Measurements from ENCODE around the gene NUP93. TPM values are rescaled to one million over a fixed set of nuclear protein-coding genes. Genes with fewer than 3 reads are reported as not detected.
A peak's percentile ranks its signal among the peaks of the same experiment; 100 is the strongest.
"Not testable (repeated sequence)": the region's sequence is repeated elsewhere in the genome, so short reads cannot be mapped to it uniquely, and the experiment has no call there.

The NUP93 gene
- polyA plus RNA-seq, 1 donor (not counting 4 experiments of a cell fraction or from before 2014, with no cell fraction given): 74.1 TPM

DNA sequence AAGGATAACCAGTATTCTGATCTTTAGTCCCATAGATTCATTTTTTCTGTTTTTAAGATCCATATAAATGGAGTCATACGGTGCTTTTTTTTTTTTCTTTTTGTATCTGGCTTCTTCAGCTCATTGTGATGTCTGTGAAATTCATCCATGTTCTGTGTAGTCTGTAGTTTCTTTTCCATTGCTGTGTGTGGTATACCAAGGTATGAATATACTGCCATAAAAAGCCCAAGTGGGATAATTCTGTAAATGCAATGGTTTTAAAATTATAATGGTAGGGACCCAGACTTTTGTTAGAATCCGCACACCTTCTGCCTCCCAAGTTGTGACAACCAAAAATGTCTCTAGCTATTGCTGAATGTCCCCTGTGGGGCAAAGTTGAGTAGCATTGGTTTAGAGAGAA, 7.6 kb downstream of the NUP93 start:
- H3K9ac ChIP-seq (ENCODE audit: control insufficient read depth, extremely low read depth, insufficient read depth, low read length): no peak overlapping the region
- no peaks in the 10 kb centered on the region for H3K9me3 ChIP-seq (ENCODE audit: control insufficient read depth, low read depth, low read length)
- H2AFZ ChIP-seq (ENCODE audit: control insufficient read depth, low read length): no peak overlapping the region
- TF ChIP-seq EZH2 (IDR thresholded peaks at IDR 0.05; ENCODE audit: low read length): no peak
- TF ChIP-seq, protein P1, sequence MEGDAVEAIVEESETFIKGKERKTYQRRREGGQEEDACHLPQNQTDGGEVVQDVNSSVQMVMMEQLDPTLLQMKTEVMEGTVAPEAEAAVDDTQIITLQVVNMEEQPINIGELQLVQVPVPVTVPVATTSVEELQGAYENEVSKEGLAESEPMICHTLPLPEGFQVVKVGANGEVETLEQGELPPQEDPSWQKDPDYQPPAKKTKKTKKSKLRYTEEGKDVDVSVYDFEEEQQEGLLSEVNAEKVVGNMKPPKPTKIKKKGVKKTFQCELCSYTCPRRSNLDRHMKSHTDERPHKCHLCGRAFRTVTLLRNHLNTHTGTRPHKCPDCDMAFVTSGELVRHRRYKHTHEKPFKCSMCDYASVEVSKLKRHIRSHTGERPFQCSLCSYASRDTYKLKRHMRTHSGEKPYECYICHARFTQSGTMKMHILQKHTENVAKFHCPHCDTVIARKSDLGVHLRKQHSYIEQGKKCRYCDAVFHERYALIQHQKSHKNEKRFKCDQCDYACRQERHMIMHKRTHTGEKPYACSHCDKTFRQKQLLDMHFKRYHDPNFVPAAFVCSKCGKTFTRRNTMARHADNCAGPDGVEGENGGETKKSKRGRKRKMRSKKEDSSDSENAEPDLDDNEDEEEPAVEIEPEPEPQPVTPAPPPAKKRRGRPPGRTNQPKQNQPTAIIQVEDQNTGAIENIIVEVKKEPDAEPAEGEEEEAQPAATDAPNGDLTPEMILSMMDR (optimal IDR thresholded peaks at IDR 0.05 in 1 of 3, IDR thresholded peaks at IDR 0.05 in 1 of 3, conservative IDR thresholded peaks at IDR 0.05 in 1 of 3; ENCODE audit: extremely low read depth in 1 of 3, insufficient read depth in 2 of 3, low read length in 3 of 3): no peak
- H3K79me2 ChIP-seq (ENCODE audit: control insufficient read depth, insufficient read depth, low read length): peaks cover 58% of the 10 kb centered on the region
- no peaks in the 10 kb centered on the region for H4K20me1 ChIP-seq (ENCODE audit: control insufficient read depth, extremely low read depth, insufficient read depth, low read length)
- H3K4me1 ChIP-seq (ENCODE audit: control insufficient read depth, extremely low read depth, insufficient read depth, low read length): peaks cover 28% of the 10 kb centered on the region
- no peaks in the 10 kb centered on the region for H3K9me1 ChIP-seq (ENCODE audit: control insufficient read depth, extremely low read depth, insufficient read depth, low read length)
- dilution Hi-C loops (cut with MboI; ENCODE audit: extremely low pct_ligation_motif_present, low sequenced_read_pairs): no loop called here
- H3K4me2 ChIP-seq (ENCODE audit: control insufficient read depth, extremely low read depth, insufficient read depth, low read depth, low read length): no peak overlapping the region
- H3K36me3 ChIP-seq (ENCODE audit: control insufficient read depth in 2 of 2, extremely low read depth in 1 of 2, insufficient read depth in 2 of 2, low read length in 2 of 2): peaks cover 4 to 5% of the 10 kb centered on the region in 2 experiments
- H3K4me3 ChIP-seq (ENCODE audit: control insufficient read depth in 2 of 3, extremely low read depth in 1 of 3, insufficient read depth in 2 of 3, low read depth in 1 of 3, low read length in 3 of 3): no peak overlapping the region
- no peaks in the 10 kb centered on the region for H3K27me3 ChIP-seq (ENCODE audit: control insufficient read depth, extremely low read depth, insufficient read depth, low read length)
- no peak for FAIRE-seq
- H3K27ac ChIP-seq (ENCODE audit: control insufficient read depth, insufficient read depth, low read length): no peak overlapping the region
- DNase-seq (ENCODE audit: low read depth, low spot score): no peak

DNA sequence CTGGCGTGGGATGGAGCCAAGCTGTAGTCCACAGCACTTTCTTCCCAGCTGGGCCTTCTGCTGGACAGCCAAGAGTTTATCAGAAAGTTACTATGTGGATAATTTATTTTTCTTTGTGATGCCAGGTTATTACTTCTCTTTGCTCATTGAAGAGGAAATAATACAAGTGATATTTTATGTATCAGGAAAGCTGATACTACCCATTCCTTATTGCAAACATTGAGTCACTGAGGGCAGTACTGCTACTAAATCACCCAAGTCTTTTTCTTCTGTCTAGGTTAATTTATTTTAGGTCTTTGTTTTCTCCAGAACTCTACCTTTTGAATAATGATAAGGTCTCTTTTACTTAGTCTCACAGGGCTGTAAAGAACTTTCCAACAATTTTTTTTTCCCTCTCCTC, 8.3 kb downstream of the NUP93 start:
- Histone ChIP-seq H3K9ac (ENCODE audit: control insufficient read depth, extremely low read depth, insufficient read depth, low read length) (no peak overlapping the region), H3K27me3 (ENCODE audit: control insufficient read depth, extremely low read depth, insufficient read depth, low read length) (no peaks in the 10 kb centered on the region), H2AFZ (ENCODE audit: control insufficient read depth, low read length) (no peak overlapping the region), H4K20me1 (ENCODE audit: control insufficient read depth, extremely low read depth, insufficient read depth, low read length) (no peaks in the 10 kb centered on the region), H3K9me3 (ENCODE audit: control insufficient read depth, low read depth, low read length) (no peaks in the 10 kb centered on the region), H3K9me1 (ENCODE audit: control insufficient read depth, extremely low read depth, insufficient read depth, low read length) (no peaks in the 10 kb centered on the region), H3K4me3 (ENCODE audit: control insufficient read depth in 2 of 3, extremely low read depth in 1 of 3, insufficient read depth in 2 of 3, low read depth in 1 of 3, low read length in 3 of 3) (no peak overlapping the region), H3K4me1 (ENCODE audit: control insufficient read depth, extremely low read depth, insufficient read depth, low read length) (peaks cover 32% of the 10 kb centered on the region), H3K27ac (ENCODE audit: control insufficient read depth, insufficient read depth, low read length) (peak overlapping the region; percentile 4), H3K36me3 (ENCODE audit: control insufficient read depth in 2 of 2, extremely low read depth in 1 of 2, insufficient read depth in 2 of 2, low read length in 2 of 2) (peaks cover 0 to 5% of the 10 kb centered on the region in 2 experiments), H3K4me2 (ENCODE audit: control insufficient read depth, extremely low read depth, insufficient read depth, low read depth, low read length) (no peak overlapping the region), H3K79me2 (ENCODE audit: control insufficient read depth, insufficient read depth, low read length) (peaks cover 52% of the 10 kb centered on the region)
- no peak for DNase-seq (ENCODE audit: low read depth, low spot score)
- FAIRE-seq: no peak
- no peak for TF ChIP-seq EZH2 (IDR thresholded peaks at IDR 0.05; ENCODE audit: low read length)
- TF ChIP-seq, protein P1 (optimal IDR thresholded peaks at IDR 0.05 in 1 of 3, IDR thresholded peaks at IDR 0.05 in 1 of 3, conservative IDR thresholded peaks at IDR 0.05 in 1 of 3; ENCODE audit: extremely low read depth in 1 of 3, insufficient read depth in 2 of 3, low read length in 3 of 3): no peak
- dilution Hi-C loops (cut with MboI; ENCODE audit: extremely low pct_ligation_motif_present, low sequenced_read_pairs): no loop called here

- H3K27me3 ChIP-seq (ENCODE audit: control insufficient read depth, extremely low read depth, insufficient read depth, low read length); H3K27ac ChIP-seq (ENCODE audit: control insufficient read depth, insufficient read depth, low read length); H4K20me1 ChIP-seq (ENCODE audit: control insufficient read depth, extremely low read depth, insufficient read depth, low read length); H3K9me1 ChIP-seq (ENCODE audit: control insufficient read depth, extremely low read depth, insufficient read depth, low read length); H3K36me3 ChIP-seq (ENCODE audit: control insufficient read depth in 2 of 2, extremely low read depth in 1 of 2, insufficient read depth in 2 of 2, low read length in 2 of 2); H3K9me3 ChIP-seq (ENCODE audit: control insufficient read depth, low read depth, low read length); H3K9ac ChIP-seq (ENCODE audit: control insufficient read depth, extremely low read depth, insufficient read depth, low read length); dilution Hi-C loops (cut with MboI; ENCODE audit: extremely low pct_ligation_motif_present, low sequenced_read_pairs); DNase-seq (ENCODE audit: low read depth, low spot score); H2AFZ ChIP-seq (ENCODE audit: control insufficient read depth, low read length); H3K4me2 ChIP-seq (ENCODE audit: control insufficient read depth, extremely low read depth, insufficient read depth, low read depth, low read length); FAIRE-seq; H3K4me3 ChIP-seq (ENCODE audit: control insufficient read depth in 2 of 3, extremely low read depth in 1 of 3, insufficient read depth in 2 of 3, low read depth in 1 of 3, low read length in 3 of 3): not testable (repeated sequence)
- Histone ChIP-seq H3K4me1 (ENCODE audit: control insufficient read depth, extremely low read depth, insufficient read depth, low read length) (peaks cover 39% of the 10 kb centered on the region), H3K79me2 (ENCODE audit: control insufficient read depth, insufficient read depth, low read length) (peaks cover 50% of the 10 kb centered on the region)
These were observed 9.4 kb downstream of the NUP93 start for GRCh38 chr16:56739378-56739777.

Measured in keratinocyte (primary cell).